ENCODE measurements around the gene GABBR1.
A peak's percentile ranks its signal among the peaks of the same experiment; 100 is the strongest.

The GABBR1 gene

DNA sequence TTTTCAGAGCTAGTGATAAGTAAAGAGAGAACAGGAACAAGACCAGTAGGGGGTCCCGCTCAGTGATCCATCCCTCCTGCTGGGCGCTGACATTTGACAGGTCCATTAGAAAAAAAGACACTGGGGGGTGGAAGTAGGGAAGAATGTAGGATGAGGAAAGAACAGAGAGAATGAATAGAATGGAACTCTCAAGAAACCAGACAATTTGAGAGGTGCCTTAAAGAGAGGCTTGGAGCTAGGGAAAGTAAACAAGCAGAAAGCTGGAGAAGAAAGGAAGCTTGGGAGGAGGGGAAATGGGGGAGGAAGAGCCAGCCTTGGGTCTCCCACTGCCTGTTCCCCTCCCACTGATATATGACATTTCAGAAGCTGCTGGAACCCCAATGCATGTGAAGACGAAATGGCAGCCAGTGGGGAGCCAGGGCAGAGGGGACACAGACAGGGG lies 8.4 kb downstream of the GABBR1 start:
- no peak for DNase-seq (ENCODE audit: low read depth in 2 of 2, low spot score in 1 of 2)

DNA sequence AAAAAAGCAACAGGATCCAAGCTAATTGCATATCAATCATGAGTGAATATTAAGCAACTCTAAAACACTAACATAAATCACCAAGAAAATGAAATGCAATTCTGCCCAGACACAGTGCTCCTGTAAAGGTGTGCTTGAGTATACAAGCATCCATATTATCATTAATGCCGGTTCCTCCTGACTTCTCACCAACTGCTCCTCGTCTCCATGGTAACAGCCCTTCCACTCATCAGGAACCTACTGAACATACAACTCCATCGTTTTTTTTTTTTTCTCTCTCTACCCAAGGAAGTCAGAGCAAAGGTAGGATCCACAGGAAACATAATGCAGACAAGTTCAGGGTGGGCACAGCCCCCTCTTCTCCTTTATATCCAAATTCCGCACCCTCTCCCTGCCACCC lies 12.4 kb downstream of the GABBR1 start:
- DNase-seq (ENCODE audit: low read depth in 2 of 2, low spot score in 1 of 2), result no peak

DNA sequence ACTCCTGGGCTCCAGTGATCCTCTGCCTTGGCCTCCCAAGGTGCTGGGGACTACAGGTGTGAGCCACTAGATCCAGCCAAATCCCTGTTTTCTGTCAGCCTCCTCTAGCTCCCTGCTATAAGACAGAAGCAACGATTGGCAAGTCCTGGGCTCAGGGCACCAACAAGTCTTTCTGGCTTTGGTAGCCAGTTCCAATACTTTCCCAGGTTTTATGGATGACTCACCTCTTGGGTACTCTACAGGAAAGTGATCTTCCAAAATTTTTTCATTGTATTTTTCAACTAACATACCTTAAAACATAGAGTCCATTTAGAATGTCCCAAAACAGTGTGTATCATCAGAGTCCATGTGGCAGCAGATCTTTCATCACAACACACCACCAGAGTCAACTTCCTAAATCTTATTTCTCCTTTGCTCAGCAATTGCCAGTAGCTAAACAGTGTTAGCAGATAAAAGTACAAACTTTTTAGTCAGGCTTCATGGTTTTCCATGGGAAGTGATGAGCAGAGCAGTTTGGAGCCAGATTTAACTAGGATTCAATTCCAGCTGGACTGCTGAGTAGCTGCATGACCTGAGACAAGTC lies 13.3 kb downstream of the GABBR1 start:
- DNase-seq (ENCODE audit: low read depth in 2 of 2, low spot score in 1 of 2), result no peak

DNA sequence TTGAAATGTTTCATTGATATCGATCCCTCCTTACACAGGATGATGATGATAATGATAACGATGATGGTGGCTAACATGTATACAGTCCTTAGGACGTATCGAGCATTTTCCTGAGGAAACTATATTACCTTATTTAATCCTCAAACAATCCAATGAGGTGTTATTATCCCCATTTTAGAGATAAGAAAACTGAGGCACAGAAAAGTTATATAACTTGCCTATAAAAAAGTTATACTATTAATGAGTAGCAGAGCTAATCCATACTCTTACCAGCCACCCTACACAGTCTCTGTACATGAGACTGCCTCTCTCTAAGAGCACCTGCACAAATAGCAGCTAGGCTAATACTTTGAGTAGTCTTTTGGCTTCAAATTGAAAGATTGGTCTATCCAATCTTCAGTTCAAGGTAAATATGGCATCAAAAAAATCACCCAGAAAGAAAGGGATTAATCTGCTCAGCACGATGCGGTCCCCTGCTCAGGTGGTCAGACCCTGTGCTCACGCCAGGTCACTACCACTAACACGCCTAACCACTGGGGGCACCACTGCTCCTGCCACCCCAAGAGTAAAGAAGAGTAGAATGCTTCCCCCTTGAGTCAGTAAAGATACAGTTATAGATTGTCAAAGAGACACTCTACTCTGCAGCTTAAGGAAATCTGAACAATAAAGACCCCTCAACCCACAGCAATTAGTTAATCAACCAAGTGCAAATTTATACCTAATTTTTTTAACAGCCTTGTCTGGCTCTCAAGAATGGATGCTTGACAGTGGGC lies 15.0 kb downstream of the GABBR1 start:
- no peak for DNase-seq (ENCODE audit: low read depth in 2 of 2, low spot score in 1 of 2)

DNA sequence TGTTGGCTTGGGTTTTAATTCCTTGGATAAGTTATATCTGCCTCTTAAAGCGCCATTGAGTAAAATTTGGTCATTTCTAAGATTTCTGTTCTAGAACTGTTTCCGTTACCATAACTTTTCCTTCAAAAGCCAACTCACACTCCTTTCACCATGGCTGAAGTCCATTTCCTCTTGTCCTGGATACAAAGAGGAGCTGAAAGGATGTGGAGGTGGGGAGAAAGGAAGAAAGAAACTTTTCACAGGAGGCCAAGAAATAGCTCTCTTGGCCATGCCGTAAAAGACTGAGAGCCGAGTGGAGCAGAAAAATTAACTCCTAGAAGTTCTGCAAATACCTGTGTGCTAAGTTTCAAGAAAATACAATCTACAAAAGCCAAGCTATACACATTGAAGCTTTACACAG lies 21.6 kb downstream of the GABBR1 start:
- DNase-seq (ENCODE audit: low read depth in 2 of 2, low spot score in 1 of 2), result no peak

DNA sequence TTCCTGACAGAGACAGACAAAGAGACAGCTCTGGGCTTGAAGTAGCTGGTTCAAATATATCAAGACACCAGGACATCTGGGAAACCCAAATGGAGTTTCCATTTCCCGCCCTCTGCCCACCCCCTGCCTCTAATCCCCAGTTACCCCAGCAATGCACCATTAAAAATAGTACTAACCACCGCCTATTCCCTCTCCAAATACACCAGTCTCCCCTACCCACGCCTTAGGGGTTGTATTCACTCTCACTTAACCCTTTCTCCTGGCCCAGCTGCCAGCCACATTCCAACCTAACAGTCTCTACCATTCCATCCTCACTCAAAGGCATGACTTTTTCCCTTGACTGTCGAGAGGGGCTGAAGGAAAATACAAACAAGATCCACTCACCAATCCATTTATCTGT lies 22.4 kb downstream of the GABBR1 start:
- DNase-seq (ENCODE audit: low read depth in 2 of 2, low spot score in 1 of 2), result no peak

DNA sequence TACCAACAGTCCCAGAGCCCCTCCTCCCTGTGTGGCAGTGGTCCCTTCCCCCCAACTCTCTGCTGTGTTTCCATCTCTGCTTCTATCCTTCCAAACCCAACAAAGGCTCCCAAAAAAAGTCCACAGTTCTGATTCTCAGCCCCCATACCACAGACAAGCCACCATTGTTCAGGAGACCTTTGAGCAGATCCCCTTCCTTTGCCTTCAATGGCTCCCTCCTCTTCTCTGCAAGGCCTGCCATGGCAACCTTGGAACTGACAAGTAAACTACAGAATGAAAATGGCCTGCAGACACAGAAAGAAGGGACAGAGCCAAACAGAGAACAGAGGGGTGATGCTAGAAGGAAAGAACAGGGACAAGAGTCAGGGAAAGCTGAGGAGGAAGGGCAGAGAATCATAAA lies 24.9 kb downstream of the GABBR1 start:
- no peak for DNase-seq (ENCODE audit: low read depth in 2 of 2, low spot score in 1 of 2)

DNA sequence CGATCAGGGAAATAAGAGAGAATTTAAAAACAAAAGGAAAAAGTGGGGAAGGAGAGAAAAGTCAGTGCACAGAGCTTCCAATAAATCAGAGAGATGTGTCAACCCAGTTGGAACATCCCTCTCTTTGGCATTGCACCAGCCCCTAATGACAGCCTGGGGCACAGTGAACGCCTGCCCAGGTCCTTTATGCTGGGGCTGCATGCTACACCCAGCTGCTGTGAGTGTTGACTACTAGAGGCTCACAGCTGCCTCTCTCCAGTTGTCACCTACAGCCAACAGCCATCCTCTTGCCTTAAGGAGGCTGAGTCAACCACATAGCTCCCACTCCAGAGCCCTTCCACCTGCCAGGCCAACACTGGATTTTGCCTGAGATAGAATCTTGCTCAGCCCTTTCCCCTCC lies 29.1 kb downstream of the GABBR1 start:
- DNase-seq (ENCODE audit: low read depth in 2 of 2, low spot score in 1 of 2), result no peak

DNA sequence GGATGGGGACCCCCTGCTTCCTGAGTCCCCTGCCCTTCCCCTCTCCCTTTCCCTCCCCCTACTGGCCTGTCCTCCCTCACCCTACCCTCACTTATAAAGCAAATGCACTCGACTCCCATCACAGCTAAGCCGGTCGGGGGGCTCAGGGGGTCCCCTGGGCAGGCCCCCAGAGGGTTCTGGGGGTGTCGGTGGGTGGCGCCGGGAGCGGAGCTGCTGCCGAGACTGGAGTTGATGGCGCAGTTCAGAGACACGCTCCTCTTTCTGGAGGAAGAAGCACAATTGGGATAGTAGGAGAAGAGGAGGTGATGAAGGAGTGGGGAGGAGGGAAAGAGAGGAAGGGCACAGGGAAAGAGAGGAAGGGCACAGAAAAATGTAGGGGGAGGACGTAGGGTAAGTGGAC lies 29.5 kb downstream of the GABBR1 start:
- DNase-seq (ENCODE audit: low read depth in 2 of 2, low spot score in 1 of 2), result no peak

DNA sequence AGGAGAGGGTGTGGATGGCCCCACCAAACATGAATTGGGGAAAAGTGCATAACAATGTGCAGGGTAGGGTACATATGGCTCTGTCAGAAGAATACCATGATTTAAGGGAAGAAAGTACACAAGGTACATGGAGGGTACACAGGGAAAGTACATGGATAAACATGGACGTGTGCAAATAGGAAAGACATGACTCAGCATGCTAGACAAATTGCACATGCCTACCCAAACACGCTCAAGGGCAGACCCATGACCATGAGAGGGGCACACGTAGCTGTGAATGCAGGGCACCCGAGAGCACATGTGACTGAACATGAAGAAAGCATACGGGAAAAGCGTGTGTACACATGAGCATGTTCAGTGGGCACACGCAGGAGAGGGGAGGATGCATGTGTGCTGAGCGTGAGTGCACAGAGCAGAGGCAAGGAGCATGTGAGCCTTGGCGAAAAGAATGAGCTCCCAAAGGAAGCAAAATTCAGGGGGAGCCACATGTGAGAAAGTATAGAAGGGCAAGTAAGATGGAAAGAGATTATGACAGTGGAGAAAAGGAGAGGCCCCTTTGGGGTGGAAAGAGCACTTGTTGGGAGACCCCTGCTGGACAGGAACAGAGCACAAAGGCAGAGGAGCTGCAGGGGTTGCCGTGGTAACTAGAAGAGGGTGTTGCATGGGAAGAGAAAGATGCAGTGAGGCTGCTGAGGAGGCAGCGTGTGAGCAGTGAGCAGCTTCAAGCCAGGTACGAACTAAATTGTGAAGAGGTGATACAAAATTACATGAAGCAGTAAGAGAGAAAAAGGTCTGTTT lies 30.2 kb downstream of the GABBR1 start:
- no peak for DNase-seq (ENCODE audit: low read depth in 2 of 2, low spot score in 1 of 2)

DNA sequence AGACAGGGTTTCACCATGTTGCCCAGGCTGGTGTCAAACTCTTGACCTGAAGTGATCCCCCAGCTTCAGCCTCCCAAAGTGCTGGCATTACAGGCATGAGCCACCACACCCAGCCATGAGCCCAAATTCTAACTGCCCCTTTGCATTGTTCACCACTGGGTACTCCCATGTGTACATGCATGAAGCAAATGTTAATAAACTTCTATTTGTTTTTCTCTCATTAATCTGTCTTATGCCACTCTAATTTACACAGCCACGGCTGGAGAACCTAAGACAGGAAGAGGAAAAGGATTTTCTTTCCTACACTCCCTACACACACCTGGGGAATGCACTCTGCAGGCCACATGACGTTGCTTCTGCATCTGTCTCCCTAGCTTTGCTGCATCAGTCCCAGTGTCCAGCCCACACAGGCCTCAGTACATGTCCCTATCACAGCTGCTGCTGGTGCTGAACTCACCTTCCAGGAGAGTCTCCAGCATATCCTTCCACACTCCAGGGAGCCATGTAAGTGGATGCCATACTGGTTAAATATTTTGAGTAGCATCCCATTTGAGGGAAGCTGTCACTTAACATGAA lies 34.7 kb downstream of the GABBR1 start:
- DNase-seq (ENCODE audit: low read depth in 2 of 2, low spot score in 1 of 2), result no peak

DNA sequence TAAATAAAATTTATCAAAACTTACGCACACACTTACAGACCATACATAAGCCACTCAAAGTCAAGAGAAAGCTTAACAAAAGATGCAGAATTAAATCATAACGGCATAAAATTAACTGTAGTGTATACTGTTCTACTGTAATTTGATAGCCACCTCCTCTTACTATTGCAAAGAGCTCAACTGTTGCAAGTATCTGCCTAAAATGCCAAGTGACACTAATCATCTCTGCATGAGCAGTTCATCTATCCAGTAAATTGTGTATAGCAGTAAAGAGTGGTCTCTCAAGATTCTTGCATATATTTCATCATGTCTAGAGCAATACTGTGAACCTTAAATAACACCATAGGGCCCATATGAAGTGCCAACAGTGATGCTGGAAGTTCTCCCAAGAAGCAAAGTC lies 35.8 kb downstream of the GABBR1 start:
- DNase-seq (ENCODE audit: low read depth in 2 of 2, low spot score in 1 of 2), result no peak

DNA sequence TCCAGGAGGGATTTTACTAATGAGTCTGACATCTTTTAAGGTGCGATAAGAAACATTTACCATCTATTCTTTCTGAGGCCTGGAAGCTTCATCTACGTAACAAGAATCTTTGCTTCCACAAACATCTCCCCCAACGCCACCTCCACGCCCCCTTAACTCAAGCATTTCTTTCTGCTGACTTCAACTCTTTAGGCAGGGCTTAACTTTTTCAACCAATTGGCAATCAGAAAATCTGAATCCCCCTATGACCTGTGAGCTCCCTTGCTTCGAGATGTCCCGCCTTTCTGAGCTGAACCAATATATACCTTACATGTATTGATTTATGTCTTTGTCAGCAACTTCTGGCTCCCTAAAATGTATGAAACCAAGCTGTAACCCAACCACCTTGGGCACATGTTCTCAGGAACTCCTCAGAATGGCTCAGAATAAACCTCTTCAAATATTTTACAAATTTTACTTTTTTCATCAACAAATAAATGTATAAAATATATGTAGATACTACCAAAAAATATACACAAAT lies 36.5 kb downstream of the GABBR1 start:
- DNase-seq (ENCODE audit: low read depth in 2 of 2, low spot score in 1 of 2), result no peak

DNA sequence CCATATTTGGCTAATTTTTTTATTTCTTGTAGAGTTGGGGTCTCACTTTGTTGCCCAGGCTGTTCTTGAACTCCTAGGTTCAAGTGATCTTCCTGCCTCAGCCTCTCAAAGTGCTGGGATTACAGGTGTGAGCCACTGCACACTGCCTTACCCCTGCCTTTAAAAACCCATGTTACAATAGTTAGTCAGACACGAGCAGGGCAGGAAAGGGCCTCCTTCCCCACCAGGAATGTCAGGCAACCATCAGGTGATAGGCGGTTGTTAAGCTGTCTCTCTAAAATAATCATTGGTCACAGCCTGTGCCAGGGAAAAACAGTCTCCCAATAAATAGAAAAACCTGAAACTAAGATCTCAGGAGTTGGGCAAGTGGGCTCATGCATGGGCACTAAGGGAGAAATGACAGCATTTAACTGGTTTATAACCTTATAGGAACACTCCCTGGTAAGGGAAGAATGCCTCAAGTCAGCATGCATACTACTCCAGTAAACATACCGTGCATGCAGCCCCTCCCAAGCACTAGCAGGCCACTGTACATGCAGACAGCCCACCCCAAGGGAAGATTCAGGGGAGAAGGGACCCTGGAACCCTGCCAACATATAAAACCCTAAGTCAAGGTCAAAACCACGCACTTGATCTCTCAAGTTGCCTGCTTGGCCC lies 39.7 kb downstream of the GABBR1 start:
- no peak for DNase-seq (ENCODE audit: low read depth in 2 of 2, low spot score in 1 of 2)

DNA sequence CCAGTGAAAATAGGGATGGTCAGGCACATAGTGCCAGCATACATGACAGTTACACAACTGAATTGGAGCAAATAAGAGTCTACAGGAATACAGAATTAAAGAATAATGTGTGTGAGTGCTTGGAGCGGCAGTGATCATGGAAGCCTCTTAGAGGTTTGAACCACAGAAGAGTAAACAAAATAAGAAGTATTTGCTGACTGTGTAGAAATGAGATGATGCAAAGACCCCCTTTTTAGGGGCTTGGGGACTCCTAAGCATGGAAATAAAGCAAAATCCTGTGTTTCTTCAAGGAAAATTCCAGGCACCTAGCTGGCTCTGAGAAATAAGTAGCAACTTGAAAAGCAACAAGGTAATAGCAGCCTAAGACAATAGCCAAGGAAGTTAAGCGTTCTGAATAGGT lies 41.3 kb downstream of the GABBR1 start:
- DNase-seq (ENCODE audit: low read depth in 2 of 2, low spot score in 1 of 2), result no peak

DNA sequence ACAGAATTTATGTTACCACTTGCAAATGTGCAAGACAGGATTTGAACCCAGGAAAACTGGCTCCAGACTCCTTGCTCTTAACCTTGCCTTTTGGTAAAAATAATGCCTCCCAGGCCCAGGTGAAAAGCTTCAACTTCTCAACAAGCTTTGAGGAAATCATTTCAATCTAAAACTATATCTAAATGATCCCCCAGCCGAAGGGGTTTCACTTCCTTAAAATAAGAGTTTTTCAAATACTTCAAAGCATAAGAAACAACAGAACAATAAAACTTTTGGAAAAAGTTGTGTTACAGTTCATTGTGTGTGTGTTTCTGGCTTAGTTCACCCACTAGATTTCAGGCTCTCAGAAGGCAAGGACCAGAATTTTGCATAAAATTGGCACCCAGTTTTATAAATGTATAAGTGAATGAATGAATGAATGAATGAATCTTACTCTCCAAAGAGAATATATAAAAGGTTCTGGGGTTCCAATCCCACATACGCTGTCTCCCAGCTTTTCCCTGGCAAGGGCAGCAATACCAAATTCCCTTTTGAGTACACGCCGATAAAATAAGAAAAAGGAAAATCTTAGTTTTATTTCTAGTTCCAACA lies 42.7 kb downstream of the GABBR1 start:
- DNase-seq (ENCODE audit: low read depth in 2 of 2, low spot score in 1 of 2), result no peak

DNA sequence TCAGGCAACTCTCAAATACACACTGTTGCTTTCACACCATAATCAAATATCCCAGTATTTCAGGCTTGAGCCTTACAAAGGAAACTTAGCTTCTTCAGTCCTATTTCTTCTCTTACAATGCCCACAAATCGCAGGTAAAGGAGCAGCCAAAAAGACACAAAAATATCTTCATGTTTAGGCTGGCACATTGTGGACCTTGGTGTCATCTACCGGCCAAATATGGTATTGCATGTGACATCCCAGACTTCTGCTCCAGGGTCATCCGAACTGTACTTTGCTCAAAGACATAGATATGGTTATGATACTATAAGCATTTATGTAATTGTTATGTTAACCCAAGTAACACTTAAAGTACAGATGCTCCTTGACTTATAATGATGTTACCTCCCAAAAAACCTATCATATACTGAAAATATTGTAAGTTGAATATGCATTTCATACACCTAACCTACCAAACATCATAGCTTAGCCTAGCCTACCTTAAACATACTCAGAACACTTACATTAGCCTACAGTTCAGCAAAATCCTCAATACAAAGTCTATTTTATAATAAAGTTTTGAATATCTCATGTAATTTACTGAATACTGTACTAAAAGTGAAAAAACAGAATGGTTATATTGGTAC lies 43.4 kb downstream of the GABBR1 start:
- DNase-seq (ENCODE audit: low read depth in 2 of 2, low spot score in 1 of 2), result peak in 1 of 2 donors; percentile 18

DNA sequence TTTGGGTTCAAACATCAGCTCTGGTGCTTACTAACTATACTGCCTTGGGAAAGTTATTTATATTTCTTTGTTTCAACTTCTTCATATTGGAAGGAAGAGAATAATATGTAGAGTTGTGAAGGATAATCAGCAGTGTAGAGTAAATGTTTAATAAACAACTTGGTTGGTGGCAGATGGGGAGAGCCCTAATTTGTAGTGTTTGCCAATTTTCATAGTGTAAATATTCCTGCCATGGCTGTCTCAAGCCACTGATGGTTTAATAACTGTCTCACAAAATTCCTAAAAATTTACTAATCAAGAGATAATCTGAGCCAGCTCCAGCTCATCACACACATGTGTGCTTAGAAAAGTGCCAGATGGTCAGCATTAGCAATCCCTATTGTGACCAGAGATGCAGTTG lies 48.2 kb downstream of the GABBR1 start, which contains the start of gene OR2H2:
OR2H2 (plus strand) TSS at position 301 of the 400 bp plus-strand sequence. CDS start 2,824 bp downstream, outside the sequence.
- DNase-seq (ENCODE audit: low read depth in 2 of 2, low spot score in 1 of 2), result no peak

DNA sequence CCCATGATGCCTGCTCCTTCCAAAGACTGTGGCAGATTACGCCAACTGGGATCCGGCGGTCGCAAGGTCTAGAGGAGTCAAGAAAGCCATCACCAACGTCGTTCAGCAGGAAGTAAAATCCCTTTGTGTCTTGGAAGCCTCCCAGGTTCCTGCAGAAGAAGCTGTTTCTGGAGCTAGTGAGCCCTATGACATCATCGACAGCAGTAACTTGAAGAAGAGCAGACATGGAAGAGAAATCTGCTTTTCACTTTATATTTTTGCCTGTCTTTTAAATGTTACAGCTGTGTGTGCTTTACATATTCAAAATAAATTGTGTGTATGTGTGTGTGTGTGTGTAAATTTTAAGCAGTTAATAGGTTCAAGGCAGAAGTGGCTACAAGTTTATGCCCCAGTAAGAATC lies 55.4 kb downstream of the GABBR1 start:
- DNase-seq (ENCODE audit: low read depth in 2 of 2, low spot score in 1 of 2), result no peak

DNA sequence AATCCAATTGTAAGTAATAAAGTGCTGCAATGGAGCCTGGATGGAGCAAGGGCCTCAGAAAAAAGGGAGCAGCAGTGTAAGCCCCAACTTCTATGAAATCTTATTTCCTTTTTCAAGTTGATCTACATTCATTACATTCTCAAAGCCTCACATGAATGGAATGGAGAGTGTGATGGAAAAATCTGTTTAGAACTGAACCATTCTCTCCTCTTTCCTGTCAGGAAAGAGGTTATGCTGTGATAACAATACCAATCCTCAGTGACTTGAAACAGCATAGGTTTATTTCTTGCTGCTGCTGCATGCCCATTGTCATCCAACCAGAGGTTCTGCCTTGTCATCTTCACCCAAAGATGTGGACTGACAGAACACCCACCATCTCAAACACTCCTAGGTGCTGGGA lies 56.9 kb downstream of the GABBR1 start:
- DNase-seq (ENCODE audit: low read depth in 2 of 2, low spot score in 1 of 2), result no peak
